ENCODE data around the gene CUX1.
A peak's percentile ranks its signal among the peaks of the same experiment; 100 is the strongest.
"Not testable (repeated sequence)": the region's sequence is repeated elsewhere in the genome, so short reads cannot be mapped to it uniquely, and the experiment has no call there.

CUX1 gene

GRCh38 chr7:101843293-101844271 lies 26.2 kb downstream of the CUX1 start:
- CTCF ChIA-PET: no interaction called here
- H3K4me3 Mint-ChIP-seq: no peak overlapping the region
- DNase-seq: no peak
- H3K27ac Mint-ChIP-seq: no peak overlapping the region
- H3K9me3 Mint-ChIP-seq: peaks cover 14% of the 10 kb centered on the region
- H3K27me3 Mint-ChIP-seq: no peaks in the 10 kb centered on the region
- peaks cover 5% of the 10 kb centered on the region for H3K36me3 Mint-ChIP-seq
- H3K4me1 Mint-ChIP-seq: peaks cover 7% of the 10 kb centered on the region

GRCh38 chr7:101845974-101846373 lies 28.5 kb downstream of the CUX1 start:
- CTCF ChIA-PET: no interaction called here
- Mint-ChIP-seq H3K4me1 (peaks cover 8% of the 10 kb centered on the region), H3K27me3 (no peaks in the 10 kb centered on the region), H3K4me3 (no peak overlapping the region), H3K36me3 (peaks cover 5% of the 10 kb centered on the region), H3K9me3 (peaks cover 20% of the 10 kb centered on the region), H3K27ac (no peak overlapping the region)
- DNase-seq: no peak

GRCh38 chr7:101846800-101847538 lies 29.5 kb downstream of the CUX1 start:
- CTCF ChIA-PET: no interaction called here
- H3K27me3 Mint-ChIP-seq: no peaks in the 10 kb centered on the region

GRCh38 chr7:101848208-101848951 lies 31.0 kb downstream of the CUX1 start:
- peaks cover 20% of the 10 kb centered on the region for H3K9me3 Mint-ChIP-seq
- H3K36me3 Mint-ChIP-seq: peaks cover 5% of the 10 kb centered on the region
- H3K4me3 Mint-ChIP-seq: no peak overlapping the region
- CTCF ChIA-PET: no interaction called here
- no peaks in the 10 kb centered on the region for H3K27me3 Mint-ChIP-seq
- DNase-seq: no peak
- H3K4me1 Mint-ChIP-seq: peaks cover 11% of the 10 kb centered on the region
- no peak overlapping the region for H3K27ac Mint-ChIP-seq

More at GRCh38 chr7:101846800-101847538, 29.5 kb downstream of the CUX1 start:
- no peak overlapping the region for H3K4me3 Mint-ChIP-seq
- H3K36me3 Mint-ChIP-seq: peaks cover 5% of the 10 kb centered on the region
- H3K4me1 Mint-ChIP-seq: peaks cover 8% of the 10 kb centered on the region
- DNase-seq: no peak
- peaks cover 20% of the 10 kb centered on the region for H3K9me3 Mint-ChIP-seq
- H3K27ac Mint-ChIP-seq: no peak overlapping the region

GRCh38 chr7:101849314-101849713 lies 31.9 kb downstream of the CUX1 start:
- peaks cover 16% of the 10 kb centered on the region for H3K4me1 Mint-ChIP-seq
- H3K27ac Mint-ChIP-seq, CTCF ChIA-PET: not testable (repeated sequence)

GRCh38 chr7:101852364-101852763 lies 34.9 kb downstream of the CUX1 start:
- peaks cover 40% of the 10 kb centered on the region for H3K4me1 Mint-ChIP-seq
- H3K36me3 Mint-ChIP-seq, H3K9me3 Mint-ChIP-seq, H3K27ac Mint-ChIP-seq, DNase-seq, H3K27me3 Mint-ChIP-seq, H3K4me3 Mint-ChIP-seq, CTCF ChIA-PET: not testable (repeated sequence)

More at GRCh38 chr7:101849314-101849713, 31.9 kb downstream of the CUX1 start:
- not testable (repeated sequence) for H3K4me3 Mint-ChIP-seq, H3K36me3 Mint-ChIP-seq, DNase-seq, H3K27me3 Mint-ChIP-seq
- peaks cover 20% of the 10 kb centered on the region for H3K9me3 Mint-ChIP-seq

GRCh38 chr7:101853684-101854083 lies 36.3 kb downstream of the CUX1 start:
- no peaks in the 10 kb centered on the region for H3K36me3 Mint-ChIP-seq
- no peak for DNase-seq
- CTCF ChIA-PET: no interaction called here
- peaks cover 6% of the 10 kb centered on the region for H3K9me3 Mint-ChIP-seq
- no peak overlapping the region for H3K27ac Mint-ChIP-seq
- peaks cover 43% of the 10 kb centered on the region for H3K4me1 Mint-ChIP-seq
- H3K4me3 Mint-ChIP-seq: no peak overlapping the region
- H3K27me3 Mint-ChIP-seq: no peaks in the 10 kb centered on the region

GRCh38 chr7:101854084-101854865 lies 36.8 kb downstream of the CUX1 start:
- Mint-ChIP-seq H3K4me1 (peaks cover 43% of the 10 kb centered on the region), H3K9me3 (peaks cover 4% of the 10 kb centered on the region), H3K27ac (no peak overlapping the region), H3K4me3 (no peak overlapping the region), H3K27me3 (no peaks in the 10 kb centered on the region), H3K36me3 (no peaks in the 10 kb centered on the region)
- CTCF ChIA-PET: no interaction called here
- no peak for DNase-seq

- Mint-ChIP-seq H3K27me3 (peaks cover 5% of the 10 kb centered on the region), H3K4me1 (peaks cover 47% of the 10 kb centered on the region), H3K9me3 (no peaks in the 10 kb centered on the region), H3K27ac (peak overlapping the region; percentile 92), H3K36me3 (no peaks in the 10 kb centered on the region), H3K4me3 (peak overlapping the region; percentile 78)
- CTCF ChIA-PET: interaction anchor here (0.6 to 0.8 kb wide), 4 partner anchors 114 to 164 kb away, joined by 3 read pairs; no protein-coding TSS in a partner anchor
- DNase-seq: peak; percentile 89
Measured at GRCh38 chr7:101856473-101857357, 39.3 kb downstream of the CUX1 start.

- CTCF ChIA-PET: interaction anchor here (0.6 to 1.4 kb wide), 5 partner anchors 12 to 259 kb away, joined by 3 read pairs; no protein-coding TSS in a partner anchor
- peak overlapping the region; percentile 78 for H3K4me3 Mint-ChIP-seq
- no peaks in the 10 kb centered on the region for H3K9me3 Mint-ChIP-seq
- no peak for DNase-seq
- peaks cover 47% of the 10 kb centered on the region for H3K4me1 Mint-ChIP-seq
- H3K36me3 Mint-ChIP-seq: no peaks in the 10 kb centered on the region
- H3K27ac Mint-ChIP-seq: peak overlapping the region; percentile 92
- peaks cover 5% of the 10 kb centered on the region for H3K27me3 Mint-ChIP-seq
Measured at GRCh38 chr7:101857358-101857811, 40.0 kb downstream of the CUX1 start.

- Mint-ChIP-seq H3K27ac (peak overlapping the region; percentile 11), H3K4me1 (peaks cover 44% of the 10 kb centered on the region), H3K27me3 (peaks cover 5% of the 10 kb centered on the region), H3K4me3 (peak overlapping the region; percentile 15), H3K36me3 (no peaks in the 10 kb centered on the region), H3K9me3 (no peaks in the 10 kb centered on the region)
- DNase-seq: no peak
- CTCF ChIA-PET: interaction anchor here (1.2 to 1.4 kb wide), 3 partner anchors 115 to 260 kb away, joined by 3 read pairs; no protein-coding TSS in a partner anchor
Measured at GRCh38 chr7:101858437-101859385, 41.3 kb downstream of the CUX1 start.

Data from activated naive CD4-positive, alpha-beta T cell treated with anti-CD3 and anti-CD28 coated beads, Interleukin-2, amount 10 ng/mL, durations not matched to agents 7 days and 5 days (primary cell).